ENCODE data around the gene SLC6A3.
"Not testable (repeated sequence)": the region's sequence is repeated elsewhere in the genome, so short reads cannot be mapped to it uniquely, and the experiment has no call there.

The SLC6A3 gene

DNA sequence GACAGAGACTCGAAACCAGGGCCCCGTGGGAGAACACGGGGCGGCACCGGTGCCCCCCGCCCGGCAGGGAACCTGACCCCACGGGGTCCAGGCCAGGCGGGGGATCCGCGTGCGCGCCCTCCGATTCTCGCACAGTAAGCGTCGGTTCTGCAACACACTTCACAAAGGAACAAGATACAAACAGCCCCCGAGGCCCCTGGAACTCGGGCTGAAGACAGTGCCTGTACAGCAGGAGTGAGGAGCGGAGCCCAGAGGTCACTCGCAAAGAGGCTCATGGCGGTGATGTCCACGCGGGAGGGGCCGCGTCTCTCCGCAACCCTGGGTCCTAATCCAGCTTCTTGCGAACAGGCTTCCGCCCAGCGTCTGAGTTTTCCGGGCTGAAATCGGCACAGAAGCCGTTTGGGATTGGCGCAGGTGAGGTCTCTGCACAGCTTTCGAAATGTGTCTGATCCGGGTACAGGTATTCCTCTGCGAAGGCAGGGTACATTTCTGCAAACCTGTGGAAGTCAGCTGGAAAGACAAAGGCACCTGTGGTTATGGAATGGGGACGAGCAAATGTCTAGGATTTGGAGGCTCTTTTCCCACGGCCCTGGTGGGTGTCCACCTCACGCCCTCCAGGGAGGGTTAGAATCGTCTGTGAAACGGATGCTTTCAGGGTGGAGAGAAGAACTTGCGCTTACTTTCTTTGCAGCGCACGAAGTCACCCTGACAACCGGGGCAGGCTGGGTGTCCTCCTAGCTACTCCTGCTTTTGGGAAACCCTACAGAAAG lies 18.3 kb upstream of the SLC6A3 start:
- no peak for DNase-seq

DNA sequence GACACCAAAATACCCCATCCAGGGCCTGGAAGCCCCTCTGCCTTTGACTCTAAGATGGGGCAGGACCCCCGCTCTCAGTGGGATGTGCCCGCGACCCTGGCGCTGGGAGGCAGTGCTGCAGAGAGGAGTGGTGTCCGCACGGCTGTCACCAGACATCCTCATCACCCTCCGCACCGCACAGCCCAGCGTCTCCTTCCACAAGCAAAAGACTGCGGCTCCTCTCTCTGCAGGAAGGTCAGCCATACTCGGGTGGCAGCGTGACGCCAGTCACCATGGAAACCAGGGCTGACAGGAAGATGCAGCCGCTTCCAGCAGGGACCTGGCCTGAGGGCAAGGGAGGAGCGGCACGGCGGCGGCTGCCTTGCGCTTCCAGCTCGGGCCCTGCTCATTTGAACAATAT lies 17.1 kb upstream of the SLC6A3 start:
- DNase-seq = no peak

DNA sequence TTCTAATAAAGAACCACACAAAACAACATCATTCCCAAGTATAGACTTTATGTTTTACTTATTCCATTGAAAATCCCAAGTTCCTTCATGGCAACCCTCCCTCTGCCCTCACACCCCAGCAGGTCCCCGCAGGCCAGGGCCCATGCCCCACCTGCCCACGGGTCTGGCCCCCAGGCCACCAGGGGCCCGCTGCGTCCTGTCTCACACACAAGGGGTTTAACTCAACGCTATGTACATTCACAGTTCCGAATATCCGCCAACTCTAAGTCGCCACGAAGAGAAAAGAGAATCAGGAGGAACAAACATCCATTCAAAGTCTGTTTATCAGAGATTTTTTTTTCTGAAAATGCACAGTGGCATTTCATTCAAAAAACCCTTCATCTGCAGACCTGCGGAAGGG lies 16.2 kb upstream of the SLC6A3 start:
- no peak for DNase-seq

DNA sequence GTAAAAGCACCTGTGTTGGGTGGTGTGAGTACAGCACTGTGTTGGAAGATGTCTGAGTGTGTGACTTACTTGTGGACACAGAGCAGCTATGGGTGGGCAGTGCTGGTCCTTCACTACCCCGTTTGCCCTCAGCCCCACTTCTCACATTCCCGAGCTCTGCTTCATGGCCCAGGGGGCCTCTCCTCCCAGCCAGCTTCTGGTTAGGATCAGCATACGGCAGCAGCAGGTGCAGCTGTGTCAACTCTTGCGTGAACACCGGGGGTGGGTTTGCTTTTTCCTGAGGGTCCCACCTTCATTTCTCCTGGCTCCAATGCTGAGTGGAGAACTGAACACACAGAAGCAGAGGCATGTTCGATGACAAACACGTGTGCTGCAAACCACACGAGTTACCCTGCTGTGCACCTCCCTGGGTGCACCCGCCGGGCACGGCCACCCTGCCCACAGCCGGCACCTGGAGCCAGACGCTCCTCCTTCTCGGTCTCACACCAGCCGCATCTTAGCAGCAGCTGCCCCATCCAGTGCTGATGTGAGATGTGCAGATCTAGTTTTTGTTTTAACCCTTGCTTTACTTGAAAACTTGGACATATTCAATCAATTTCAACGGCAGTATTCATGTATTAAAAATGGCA lies 14.9 kb upstream of the SLC6A3 start:
- DNase-seq = no peak

DNA sequence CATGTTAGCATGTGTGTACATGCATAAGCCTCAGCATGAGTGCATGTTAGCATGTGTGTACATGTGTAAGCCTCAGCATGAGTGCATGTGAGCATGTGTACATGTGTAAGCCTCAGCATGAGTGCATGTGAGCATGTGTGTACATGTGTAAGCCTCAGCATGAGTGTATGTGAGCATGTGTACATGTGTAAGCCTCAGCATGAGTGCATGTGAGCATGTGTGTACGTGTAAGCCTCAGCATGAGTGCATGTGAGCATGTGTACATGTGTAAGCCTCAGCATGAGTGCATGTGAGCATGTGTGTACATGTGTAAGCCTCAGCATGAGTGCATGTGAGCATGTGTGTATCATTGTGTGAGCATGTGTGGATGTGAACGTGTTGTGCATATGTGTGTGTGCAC lies 14.2 kb upstream of the SLC6A3 start:
- DNase-seq = not testable (repeated sequence)

DNA sequence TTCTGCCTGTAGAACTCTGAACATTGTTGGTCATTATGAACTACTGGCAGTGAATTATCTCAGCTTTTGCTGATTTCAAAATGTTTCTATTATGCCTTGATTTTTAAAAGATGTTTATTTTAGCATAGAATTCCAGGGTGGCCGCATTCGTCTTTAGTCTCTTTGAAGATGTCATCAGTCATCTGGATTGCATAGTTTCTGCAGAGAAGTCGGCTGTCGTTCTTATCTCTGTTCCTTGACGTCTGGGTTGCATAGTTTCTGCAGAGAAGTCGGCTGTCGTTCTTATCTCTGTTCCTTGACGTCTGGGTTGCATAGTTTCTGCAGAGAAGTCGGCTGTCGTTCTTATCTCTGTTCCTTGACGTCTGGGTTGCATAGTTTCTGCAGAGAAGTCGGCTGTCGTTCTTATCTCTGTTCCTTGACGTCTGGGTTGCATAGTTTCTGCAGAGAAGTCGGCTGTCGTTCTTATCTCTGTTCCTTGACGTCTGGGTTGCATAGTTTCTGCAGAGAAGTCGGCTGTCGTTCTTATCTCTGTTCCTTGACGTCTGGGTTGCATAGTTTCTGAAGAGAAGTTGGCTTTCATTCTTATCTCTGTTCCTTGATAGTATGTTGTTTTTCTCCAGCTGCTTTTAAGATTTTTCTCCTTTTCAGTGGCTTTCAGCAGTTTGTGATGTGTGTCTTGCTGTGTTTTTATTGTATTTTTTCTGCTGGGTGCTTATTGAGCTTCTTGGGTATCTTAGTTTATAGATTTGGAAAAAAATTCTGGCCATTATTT lies 11.1 kb upstream of the SLC6A3 start:
- DNase-seq = not testable (repeated sequence)

- DNase-seq = no peak
These were observed 8.4 kb upstream of the SLC6A3 start for GRCh38 chr5:1453613-1454012.

GRCh38 chr5:1449081-1449630 lies 3.9 kb upstream of the SLC6A3 start:
- no peak for DNase-seq

DNA sequence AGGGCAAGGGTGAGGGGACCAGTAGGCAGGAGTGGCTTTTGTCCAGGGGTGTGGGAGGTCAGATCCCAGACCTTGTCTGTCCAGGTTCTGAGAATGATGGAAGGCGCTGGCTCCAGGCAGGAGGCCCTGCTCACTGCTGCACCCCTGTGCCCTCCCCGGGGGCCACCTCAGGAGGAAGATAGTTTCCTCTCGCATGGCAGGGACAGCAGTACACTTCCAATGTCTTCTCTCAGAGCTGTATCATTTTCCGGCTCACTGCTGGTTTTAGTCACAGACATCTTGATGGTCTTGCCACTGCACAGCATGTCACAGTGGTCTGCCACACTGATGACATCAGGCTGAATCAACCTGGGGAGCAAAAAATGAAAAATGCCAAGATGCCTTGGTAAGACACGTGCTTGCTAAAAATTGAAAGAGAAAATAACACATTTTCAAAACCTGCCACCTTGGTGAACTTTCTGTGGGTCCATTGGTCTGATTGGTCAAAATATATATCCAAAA lies 3.3 kb upstream of the SLC6A3 start:
- no peak for DNase-seq

DNA sequence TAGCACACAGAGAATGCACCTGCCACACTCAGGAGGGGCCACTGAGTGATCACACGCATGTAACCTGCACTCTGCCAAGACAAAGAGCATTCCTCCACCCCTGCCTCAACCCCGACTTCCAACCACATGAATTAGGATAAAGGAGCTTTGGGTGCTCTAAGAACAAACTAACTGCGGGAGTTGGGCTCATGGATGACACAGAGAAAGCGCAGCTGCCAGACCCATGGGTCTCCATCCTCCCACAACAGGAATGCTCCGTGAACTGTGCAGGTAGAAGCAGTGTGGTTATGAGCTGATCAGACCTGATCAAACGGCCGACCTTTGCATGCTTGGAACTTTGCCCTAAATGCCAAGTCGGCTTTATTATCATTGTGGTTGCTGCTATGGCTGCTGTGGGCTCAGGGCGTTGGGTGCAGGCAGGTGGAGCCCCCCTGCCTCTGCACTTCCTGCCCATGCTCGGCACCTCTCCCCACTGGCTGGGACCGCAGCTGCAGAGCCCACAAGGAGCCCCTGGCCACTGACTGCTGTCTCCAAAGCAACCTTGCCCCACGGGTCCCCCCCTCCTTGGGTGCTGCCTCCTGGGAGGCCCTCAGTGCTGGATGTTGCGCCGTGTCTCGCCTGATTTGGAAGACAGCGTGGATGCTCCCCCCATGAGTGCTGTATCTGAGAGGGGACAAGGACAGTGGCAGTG lies 2.6 kb upstream of the SLC6A3 start:
- no peak for DNase-seq

GRCh38 chr5:1446602-1447343 lies 1.5 kb upstream of the SLC6A3 start:
- no peak for DNase-seq

DNA sequence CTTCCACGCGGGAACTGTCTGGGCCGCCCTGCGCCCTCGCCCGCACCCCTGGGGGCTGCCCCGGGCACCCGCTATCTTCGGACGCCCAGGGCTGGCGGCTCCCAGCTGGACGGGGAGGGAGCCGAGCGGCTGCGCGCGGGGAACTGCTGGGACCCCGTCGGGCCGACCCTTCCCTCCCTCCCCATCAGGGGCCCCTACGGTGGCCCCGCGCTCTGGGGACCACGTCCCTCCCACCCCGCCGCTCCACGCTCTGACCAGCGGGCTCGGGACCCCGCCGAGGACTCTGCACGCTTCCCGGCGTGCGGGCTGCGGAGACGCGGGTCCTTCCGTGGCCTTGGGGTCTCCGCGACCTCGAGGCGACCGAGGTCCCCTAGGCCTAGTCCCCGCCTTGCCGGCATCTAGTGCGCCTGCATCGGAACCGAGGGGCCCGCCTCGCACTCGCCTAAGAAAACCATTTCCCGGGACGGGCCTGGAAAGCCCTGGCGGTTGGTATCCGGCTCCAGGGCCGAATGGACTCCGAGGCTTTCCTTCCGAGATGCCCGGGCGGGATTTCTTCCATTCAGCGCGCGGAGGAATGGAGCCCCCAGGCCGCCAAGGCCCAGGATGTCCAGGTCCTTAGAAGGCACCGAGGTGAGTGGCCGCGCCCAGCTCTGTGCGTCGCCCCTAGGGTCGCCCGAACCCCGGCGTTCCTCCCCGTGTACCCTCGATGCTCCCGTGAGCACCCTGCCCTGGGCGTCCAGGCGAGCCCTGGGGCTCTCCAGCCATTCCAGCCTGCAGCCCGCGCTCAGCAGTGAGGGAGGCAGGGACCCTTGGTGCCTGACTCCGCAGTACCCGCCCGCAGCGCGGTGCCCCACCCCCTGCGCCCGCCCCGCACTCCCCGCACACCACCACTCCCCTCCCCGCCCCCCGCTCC lies 705 bp upstream of the SLC6A3 start:
- no peak for DNase-seq

DNA sequence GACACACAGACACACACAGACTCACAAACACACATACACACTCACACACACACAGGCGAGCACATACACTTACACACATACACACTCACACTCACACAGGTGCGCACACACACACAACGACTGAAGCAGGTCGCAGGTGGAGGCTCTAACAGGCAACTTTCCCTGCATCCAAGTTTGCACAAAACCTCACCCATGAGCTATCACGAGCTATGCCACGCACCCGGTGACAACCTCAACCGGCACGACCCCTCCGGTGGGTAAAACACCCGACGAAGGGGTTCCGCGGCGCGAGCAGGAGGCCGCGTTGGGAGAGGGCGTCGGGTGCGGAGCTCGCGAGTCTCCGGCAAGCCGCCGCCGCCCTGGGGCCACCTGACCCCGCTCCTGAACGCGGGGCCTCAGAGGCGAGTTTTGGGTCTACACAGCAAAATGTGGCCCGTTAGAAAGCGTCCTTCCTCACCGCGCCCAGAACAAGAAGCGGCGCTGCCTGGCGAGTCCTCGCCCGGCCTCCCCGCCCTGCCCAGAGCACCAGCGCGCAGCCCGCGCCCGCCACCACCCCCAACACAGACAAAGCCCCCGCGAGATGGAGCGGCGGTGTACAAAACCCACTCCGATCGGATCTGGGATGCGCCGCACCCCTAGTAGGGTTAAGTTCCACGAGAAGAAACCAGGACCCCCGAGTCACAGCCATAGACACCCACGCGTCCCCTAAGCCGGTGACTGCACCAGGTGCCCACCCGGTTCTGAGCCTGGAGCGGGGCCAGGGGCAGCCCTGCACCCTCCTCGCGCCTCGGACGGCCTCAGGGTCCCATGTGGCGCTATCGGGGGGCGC lies 665 bp downstream of the SLC6A3 start:
- no peak for DNase-seq

DNA sequence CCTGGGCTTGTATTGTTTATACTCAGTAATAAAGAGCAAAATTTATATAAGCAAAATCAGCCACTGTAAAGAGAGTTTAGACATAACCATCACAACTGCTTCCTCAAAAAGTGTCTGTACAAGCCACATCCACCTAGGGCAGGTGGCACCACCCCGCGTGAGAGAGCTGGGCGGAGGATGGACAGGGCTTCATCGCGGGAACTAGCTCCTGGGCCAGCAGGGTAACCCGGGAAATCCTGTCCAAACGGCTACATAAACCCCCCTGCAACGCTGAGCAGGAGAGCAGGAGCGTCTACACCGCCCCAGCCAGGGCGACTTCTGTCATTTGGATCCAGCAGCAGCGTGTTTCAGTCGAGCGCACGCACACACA lies 1.3 kb downstream of the SLC6A3 start:
- no peak for DNase-seq

GRCh38 chr5:1443171-1443570 lies 2.1 kb downstream of the SLC6A3 start:
- DNase-seq = no peak

- DNase-seq = no peak
These were observed 2.8 kb downstream of the SLC6A3 start for GRCh38 chr5:1442222-1443145.

- DNase-seq = no peak
These were observed 3.9 kb downstream of the SLC6A3 start for GRCh38 chr5:1441166-1441865.

DNA sequence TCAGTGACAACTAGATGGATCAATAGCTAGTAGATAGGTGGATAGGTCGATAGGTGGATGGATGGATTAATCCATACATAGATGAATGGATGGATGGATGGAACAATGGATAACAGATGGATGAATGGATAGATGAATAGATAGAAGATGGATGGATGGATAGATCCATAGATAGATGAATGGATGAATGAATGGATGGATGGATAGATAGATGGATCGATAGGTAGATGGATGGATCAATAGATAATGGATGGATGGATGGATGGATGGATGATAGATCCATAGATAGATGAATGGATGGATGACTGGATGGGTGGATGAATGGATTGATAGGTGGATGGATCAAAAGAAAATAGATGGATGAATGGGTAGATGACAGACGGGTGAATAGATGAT lies 5.1 kb downstream of the SLC6A3 start:
- no peak for DNase-seq
